H1 (cell line): ENCODE results near the gene SEC24A. TPM values are rescaled to one million over a fixed set of nuclear protein-coding genes. Genes with fewer than 3 reads are reported as not detected.

Source experiments
- CTCF ChIA-PET: fragments of 300-600 bp; sonication (Branson Sonifier 250); formaldehyde crosslinking; loops from one replicate; lab custom pipeline; 2021; ENCODE audit not compliant: partially characterized antibody; lab: Charles Lee
- POLR2A ChIA-PET: fragments of 300-600 bp; sonication (Branson Sonifier 250); formaldehyde crosslinking; loops from one replicate; lab custom pipeline; 2021; ENCODE audit warnings: inconsistent platforms; ENCODE audit not compliant: partially characterized antibody; lab: Charles Lee
- DNase-seq, 2 experiments: peaks; one replicate each; pipeline versions ENCODE4 v3.0.0 to v3.0.0-alpha.2; 2010 to 2022; ENCODE audit warnings: low spot score in 2 of 2, low read depth in 1 of 2, mixed read lengths in 1 of 2
- FAIRE-seq: peaks from 2 replicates; lab custom pipeline; 2011; peaks lifted over from hg19 to GRCh38; lab: Jason Lieb, UNC
- H2AFZ ChIP-seq: 2 replicates; pipeline ENCODE4 v1.8.1; 2012; ENCODE audit warnings: low read length, inconsistent platforms
- H2AK5ac ChIP-seq: 2 replicates; pipeline ENCODE4 v1.6.1; 2013; ENCODE audit warnings: low read depth, low read length
- H2BK120ac ChIP-seq: replicated peaks from 2 replicates; pipeline ENCODE3; 2013; ENCODE audit warnings: low read depth, low read length, inconsistent platforms
- H2BK12ac ChIP-seq: 2 replicates; pipeline ENCODE4 v1.6.1; 2013; ENCODE audit warnings: low read depth, low read length
- H2BK15ac ChIP-seq: 2 replicates; pipeline ENCODE4 v1.6.1; 2013; ENCODE audit warnings: low read length
- H2BK20ac ChIP-seq: 2 replicates; pipeline ENCODE4 v1.6.1; 2013; ENCODE audit warnings: low read length
- H2BK5ac ChIP-seq: 2 replicates; pipeline ENCODE4 v1.6.1; 2013; ENCODE audit warnings: low read depth, low read length
- H3K14ac ChIP-seq: 2 replicates; pipeline ENCODE4 v1.6.1; 2013; ENCODE audit warnings: inconsistent platforms; ENCODE audit not compliant: insufficient read length
- H3K18ac ChIP-seq: 2 replicates; pipeline ENCODE4 v1.6.1; 2013; ENCODE audit warnings: low read length; ENCODE audit errors: extremely low read depth
- H3K23ac ChIP-seq: 2 replicates; pipeline ENCODE4 v1.6.1; 2013; ENCODE audit warnings: inconsistent platforms; ENCODE audit not compliant: insufficient read length
- H3K23me2 ChIP-seq: 2 replicates; pipeline ENCODE4 v1.6.1; 2013; ENCODE audit warnings: low read depth, low read length
- H3K27ac ChIP-seq: 2 replicates; pipeline ENCODE4 v1.6.1; 2011; ENCODE audit warnings: low read depth, low read length, inconsistent platforms
- H3K27me3 ChIP-seq, 4 experiments: replicated peaks in 1 of 4; 1 replicate in 1 of 4; 2 replicates in 3 of 4; pipeline versions ENCODE4 v1.6.1 to v1.8.1; 2011 to 2013; ENCODE audit warnings: low read length in 3 of 4, mild to moderate bottlenecking in 3 of 4, inconsistent platforms in 2 of 4, mixed read lengths in 2 of 4, moderate library complexity in 1 of 4; ENCODE audit not compliant: control insufficient read depth in 3 of 4, insufficient read depth in 3 of 4; ENCODE audit errors: extremely low read depth in 1 of 4
- H3K36me3 ChIP-seq, 4 experiments: 2 replicates each; pipeline versions ENCODE4 v1.6.1 to v1.8.1; 2011 to 2013; ENCODE audit warnings: mild to moderate bottlenecking in 4 of 4, low read length in 3 of 4, moderate library complexity in 2 of 4, control low read depth in 1 of 4, inconsistent platforms in 1 of 4; ENCODE audit not compliant: insufficient read depth in 4 of 4, control insufficient read depth in 2 of 4
- H3K4ac ChIP-seq: replicated peaks from 2 replicates; pipeline ENCODE3; 2013; ENCODE audit warnings: low read length, low read depth, mixed read lengths, inconsistent platforms; ENCODE audit not compliant: insufficient read length
- H3K4me1 ChIP-seq, 4 experiments: replicated peaks in 1 of 4; 1 replicate in 1 of 4; 2 replicates in 3 of 4; pipeline versions ENCODE4 v1.6.1 to v1.8.1; 2011 to 2013; ENCODE audit warnings: low read length in 3 of 4, inconsistent platforms in 2 of 4, mixed read lengths in 1 of 4; ENCODE audit not compliant: insufficient read depth in 4 of 4, control insufficient read depth in 3 of 4
- H3K4me2 ChIP-seq, 2 experiments: 2 replicates each; pipeline versions ENCODE4 v1.6.1 to v1.8.1; 2011 to 2013; ENCODE audit warnings: low read depth in 2 of 2, low read length in 2 of 2, control low read depth in 1 of 2, inconsistent platforms in 1 of 2, mild to moderate bottlenecking in 1 of 2; ENCODE audit not compliant: insufficient read depth in 1 of 2
- H3K4me3 ChIP-seq, 4 experiments: fragments of 200-600, 300-600 bp in 1 of 4; sonication (generic), shearing (Covaris generic), sonication (Bioruptor Twin) in 1 of 4; 2 replicates each; pipeline versions ENCODE4 v1.5.1 to v1.8.1; 2011 to 2016; ENCODE audit warnings: low read length in 4 of 4, low read depth in 3 of 4, control low read depth in 2 of 4, inconsistent platforms in 2 of 4, mild to moderate bottlenecking in 2 of 4, mixed read lengths in 1 of 4, moderate library complexity in 1 of 4; ENCODE audit not compliant: insufficient read depth in 2 of 4; ENCODE audit errors: extremely low read depth in 1 of 4
- H3K56ac ChIP-seq: replicated peaks from 2 replicates; pipeline ENCODE3; 2013; ENCODE audit warnings: low read depth, mild to moderate bottlenecking, mixed read lengths, low read length, inconsistent platforms; ENCODE audit not compliant: insufficient read length
- H3K79me1 ChIP-seq: 2 replicates; pipeline ENCODE4 v1.6.1; 2013; ENCODE audit warnings: low read depth, low read length, control low read depth
- H3K79me2 ChIP-seq, 2 experiments: 2 replicates each; pipeline versions ENCODE4 v1.6.1 to v1.8.1; 2012 to 2013; ENCODE audit warnings: low read length in 2 of 2, mild to moderate bottlenecking in 2 of 2, inconsistent platforms in 1 of 2; ENCODE audit not compliant: insufficient read depth in 2 of 2, control insufficient read depth in 1 of 2
- H3K9ac ChIP-seq, 4 experiments: replicated peaks in 1 of 4; 1 replicate in 1 of 4; 2 replicates in 3 of 4; pipeline versions ENCODE4 v1.6.1 to v1.8.1; 2011 to 2013; ENCODE audit warnings: low read depth in 3 of 4, low read length in 3 of 4, control low read depth in 2 of 4, mild to moderate bottlenecking in 2 of 4, moderate library complexity in 2 of 4, inconsistent platforms in 1 of 4; ENCODE audit errors: extremely low read depth in 1 of 4
- H3K9me3 ChIP-seq, 2 experiments: 2 replicates each; pipeline versions ENCODE4 v1.6.1 to v1.8.1; 2012 to 2013; ENCODE audit warnings: mild to moderate bottlenecking in 2 of 2, moderate library complexity in 2 of 2, control low read depth in 1 of 2, inconsistent platforms in 1 of 2, low read depth in 1 of 2, low read length in 1 of 2, mixed read lengths in 1 of 2; ENCODE audit not compliant: insufficient read depth in 2 of 2
- H4K20me1 ChIP-seq, 2 experiments: replicated peaks in 1 of 2; 2 replicates each; pipeline versions ENCODE3 to v1.8.1; 2011 to 2013; ENCODE audit warnings: inconsistent platforms in 2 of 2, low read length in 2 of 2, mild to moderate bottlenecking in 1 of 2; ENCODE audit not compliant: insufficient read depth in 2 of 2, control insufficient read depth in 1 of 2
- H4K5ac ChIP-seq: 2 replicates; pipeline ENCODE4 v1.6.1; 2013; ENCODE audit warnings: low read length, low read depth, mixed read lengths, inconsistent platforms; ENCODE audit not compliant: insufficient read length
- H4K8ac ChIP-seq: 2 replicates; pipeline ENCODE4 v1.8.0; 2013; ENCODE audit warnings: mild to moderate bottlenecking, moderate library complexity, low read length, inconsistent platforms; ENCODE audit not compliant: insufficient read depth; ENCODE audit errors: extremely low read depth
- H4K91ac ChIP-seq: replicated peaks from 2 replicates; pipeline ENCODE3; 2013; ENCODE audit warnings: low read length, mixed read lengths, inconsistent platforms; ENCODE audit not compliant: insufficient read length
- BACH1 ChIP-seq: IDR thresholded peaks from 2 replicates; pipeline ENCODE4 v1.6.1; 2012; ENCODE audit warnings: low read length, improper control_type of control experiment
- CREB1 ChIP-seq: IDR thresholded peaks from 2 replicates; pipeline ENCODE4 v1.6.1; 2012; ENCODE audit warnings: inconsistent platforms
- KDM4A ChIP-seq: IDR thresholded peaks from one replicate; pipeline ENCODE4 v1.7.1; 2012; ENCODE audit warnings: low read depth, mild to moderate bottlenecking, moderate library complexity, low read length, inconsistent platforms; ENCODE audit not compliant: severe bottlenecking
- POLR2AphosphoS5 ChIP-seq: IDR thresholded peaks from 2 replicates; pipeline ENCODE4 v1.6.1; 2011; ENCODE audit warnings: low read depth, low read length
- POU5F1 ChIP-seq: IDR thresholded peaks from 2 replicates; pipeline ENCODE4 v1.6.1; 2011; ENCODE audit warnings: low read depth, mild to moderate bottlenecking, low read length, moderate library complexity
- RAD21 ChIP-seq, 2 experiments: IDR thresholded peaks in 1 of 2; conservative IDR thresholded peaks in 1 of 2; 2 replicates each; pipeline ENCODE4 v1.6.1; 2011; ENCODE audit warnings: low read depth in 2 of 2, low read length in 2 of 2, improper control_type of control experiment in 1 of 2, inconsistent platforms in 1 of 2, mild to moderate bottlenecking in 1 of 2, moderate library complexity in 1 of 2
- SP2 ChIP-seq: IDR thresholded peaks from 2 replicates; pipeline ENCODE4 v1.6.1; 2012; ENCODE audit warnings: mild to moderate bottlenecking, low read length, inconsistent platforms
- SRF ChIP-seq: IDR thresholded peaks from 2 replicates; pipeline ENCODE4 v1.6.1; 2011; ENCODE audit warnings: mild to moderate bottlenecking, low read depth, low read length, moderate library complexity
- TAF7 ChIP-seq: optimal IDR thresholded peaks from 2 replicates; pipeline ENCODE3; 2011; ENCODE audit warnings: low read depth, mild to moderate bottlenecking, inconsistent platforms, low read length, moderate library complexity, borderline replicate concordance
- TCF12 ChIP-seq: IDR thresholded peaks from 2 replicates; pipeline ENCODE4 v1.6.1; 2011; ENCODE audit warnings: low read depth, mild to moderate bottlenecking, low read length
- ZNF274 ChIP-seq: IDR thresholded peaks from 2 replicates; pipeline ENCODE4 v1.7.0; 2012; ENCODE audit warnings: low read length, borderline replicate concordance; ENCODE audit errors: extremely low read depth
- WGBS, 2 experiments: shearing (Covaris generic) in 1 of 2; methylation state at CpG; one replicate each; pipeline versions ENCODE4 v1.1.6 to v1.1.7; 2013 to 2015; ENCODE audit warnings: low lambda C conversion rate in 2 of 2, mixed read lengths in 2 of 2, inconsistent platforms in 1 of 2, low coverage in 1 of 2, missing lambda C conversion rate in 1 of 2; ENCODE audit not compliant: insufficient replicate concordance in 2 of 2, insufficient coverage in 1 of 2, insufficient read length in 1 of 2; ENCODE audit errors: extremely low coverage in 1 of 2, missing lambda C conversion rate in 1 of 2; 5-methylcytosine and 5-hydroxymethylcytosine counted together
- polyA plus RNA-seq, 7 experiments: library from polyadenylated mRNA; depleted of rRNA in 3 of 7; stranded (reverse) in 5 of 7; unstranded in 2 of 7; fragments of >200 nt in 5 of 7; fragments of 200-250 nt in 2 of 7; gene quantifications; 1 replicate in 5 of 7; 2 replicates in 1 of 7; 4 replicates in 1 of 7; pipeline versions ENCODE4 v1.2.1 to v1.2.3, GENCODE V29; 2011 to 2013; ENCODE audit warnings: missing spikeins in 2 of 7, mixed read lengths in 2 of 7
- total RNA-seq: library from RNA; stranded (reverse); fragmentation: NEBNext Ultra II Directional; extraction: Animal tissue kit (Norgen Biotek cat#: 25700); gene quantifications from 2 replicates; pipeline ENCODE4 v1.2.1, GENCODE V29; 2021
- TF ChIP-seq, protein P1 (sequence below): IDR thresholded peaks from 2 replicates; pipeline ENCODE4 v1.6.1; 2011; ENCODE audit warnings: low read depth, mild to moderate bottlenecking, low read length; ENCODE audit not compliant: insufficient read depth
- TF ChIP-seq, protein P2 (sequence below): IDR thresholded peaks from 2 replicates; pipeline ENCODE4 v1.6.1; 2012; ENCODE audit warnings: low read length, inconsistent platforms

The SEC24A gene
- total and polyA plus RNA-seq, 2 of the 8 experiments (the other 6 are each of a cell fraction or from before 2014, with no cell fraction given) = 18.8 to 33.7 TPM

DNA sequence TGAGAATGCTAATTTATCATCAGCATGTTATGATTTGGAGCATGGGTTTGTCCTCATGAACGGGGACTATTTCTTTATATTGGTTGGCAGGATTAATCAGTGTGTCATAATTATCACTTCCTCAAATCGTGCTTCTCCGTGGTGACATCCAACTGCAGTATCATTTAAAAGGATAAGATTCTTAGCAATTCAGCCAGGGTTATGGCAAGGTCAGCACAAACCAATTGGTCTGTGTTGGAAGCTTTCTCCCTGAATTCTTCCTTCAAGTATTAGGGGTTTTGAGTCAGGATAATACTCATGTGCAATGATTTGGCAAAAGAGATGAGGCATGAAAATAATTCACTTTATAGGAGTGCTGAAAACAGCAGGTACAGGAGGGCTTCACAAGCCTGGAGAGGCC, 84.2 kb downstream of the SEC24A start:
- Histone ChIP-seq H3K56ac (no peak overlapping the region), H3K4me3 (no peak overlapping the region), H4K20me1 (no peaks in the 10 kb centered on the region), H3K36me3 (no peaks in the 10 kb centered on the region), H3K27ac (no peak overlapping the region), H3K9me3 (no peaks in the 10 kb centered on the region), H3K23ac (no peak overlapping the region), H3K4me1 (no peaks in the 10 kb centered on the region), H3K79me1 (no peaks in the 10 kb centered on the region), H4K91ac (no peak overlapping the region), H2BK5ac (no peak overlapping the region), H3K18ac (no peak overlapping the region), H2AK5ac (no peak overlapping the region), H3K4me2 (no peak overlapping the region), H3K23me2 (no peaks in the 10 kb centered on the region), H2BK120ac (no peak overlapping the region), H4K8ac (no peak overlapping the region), H2AFZ (no peak overlapping the region), H2BK15ac (no peak overlapping the region), H3K79me2 (no peaks in the 10 kb centered on the region), H2BK12ac (no peak overlapping the region), H3K4ac (no peak overlapping the region), H3K14ac (no peak overlapping the region), H2BK20ac (no peak overlapping the region), H4K5ac (no peak overlapping the region), H3K27me3 (no peaks in the 10 kb centered on the region), H3K9ac (no peak overlapping the region)
- no peak for FAIRE-seq
- DNase-seq = no peak
- CTCF ChIA-PET = no interaction called here
- POLR2A ChIA-PET = no interaction called here
- WGBS, 2 experiments = 86% methylated on average over 3 of the region's 3 CpGs; no CpG with 5 or more reads in 1 of the 2 experiments
- no peak for TF ChIP-seq CREB1
- TF ChIP-seq, protein P1, sequence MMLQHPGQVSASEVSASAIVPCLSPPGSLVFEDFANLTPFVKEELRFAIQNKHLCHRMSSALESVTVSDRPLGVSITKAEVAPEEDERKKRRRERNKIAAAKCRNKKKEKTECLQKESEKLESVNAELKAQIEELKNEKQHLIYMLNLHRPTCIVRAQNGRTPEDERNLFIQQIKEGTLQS = no peak
- no peak for TF ChIP-seq KDM4A
- no peak for TF ChIP-seq TAF7
- no peak for TF ChIP-seq BACH1
- TF ChIP-seq, protein P2, sequence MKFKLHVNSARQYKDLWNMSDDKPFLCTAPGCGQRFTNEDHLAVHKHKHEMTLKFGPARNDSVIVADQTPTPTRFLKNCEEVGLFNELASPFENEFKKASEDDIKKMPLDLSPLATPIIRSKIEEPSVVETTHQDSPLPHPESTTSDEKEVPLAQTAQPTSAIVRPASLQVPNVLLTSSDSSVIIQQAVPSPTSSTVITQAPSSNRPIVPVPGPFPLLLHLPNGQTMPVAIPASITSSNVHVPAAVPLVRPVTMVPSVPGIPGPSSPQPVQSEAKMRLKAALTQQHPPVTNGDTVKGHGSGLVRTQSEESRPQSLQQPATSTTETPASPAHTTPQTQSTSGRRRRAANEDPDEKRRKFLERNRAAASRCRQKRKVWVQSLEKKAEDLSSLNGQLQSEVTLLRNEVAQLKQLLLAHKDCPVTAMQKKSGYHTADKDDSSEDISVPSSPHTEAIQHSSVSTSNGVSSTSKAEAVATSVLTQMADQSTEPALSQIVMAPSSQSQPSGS = no peak
- no peak for TF ChIP-seq ZNF274
- no peak for TF ChIP-seq POLR2AphosphoS5
- no peak for TF ChIP-seq SRF
- TF ChIP-seq POU5F1 = no peak
- TF ChIP-seq SP2 = no peak
- TF ChIP-seq TCF12 = no peak
- TF ChIP-seq RAD21 (IDR thresholded peaks at IDR 0.05 in 1 of 2, conservative IDR thresholded peaks at IDR 0.05 in 1 of 2; ENCODE audit: low read depth in 2 of 2, low read length in 2 of 2) = no peak
